DND-41 (cell line): ENCODE data around the gene MMP14.

Source experiments
- EZH2 ChIP-seq: IDR thresholded peaks from 3 replicates; pipeline ENCODE4 v1.6.1; 2012; ENCODE audit warnings: borderline replicate concordance, low read depth, mild to moderate bottlenecking, moderate library complexity, low read length, inconsistent platforms; ENCODE audit not compliant: severe bottlenecking
- TF ChIP-seq, protein P1 (sequence below): IDR thresholded peaks from 2 replicates; pipeline ENCODE4 v1.5.1; 2012; ENCODE audit warnings: borderline replicate concordance, low read length, moderate library complexity, mild to moderate bottlenecking; ENCODE audit not compliant: poor library complexity, severe bottlenecking; ENCODE audit errors: extremely low read depth

DNA sequence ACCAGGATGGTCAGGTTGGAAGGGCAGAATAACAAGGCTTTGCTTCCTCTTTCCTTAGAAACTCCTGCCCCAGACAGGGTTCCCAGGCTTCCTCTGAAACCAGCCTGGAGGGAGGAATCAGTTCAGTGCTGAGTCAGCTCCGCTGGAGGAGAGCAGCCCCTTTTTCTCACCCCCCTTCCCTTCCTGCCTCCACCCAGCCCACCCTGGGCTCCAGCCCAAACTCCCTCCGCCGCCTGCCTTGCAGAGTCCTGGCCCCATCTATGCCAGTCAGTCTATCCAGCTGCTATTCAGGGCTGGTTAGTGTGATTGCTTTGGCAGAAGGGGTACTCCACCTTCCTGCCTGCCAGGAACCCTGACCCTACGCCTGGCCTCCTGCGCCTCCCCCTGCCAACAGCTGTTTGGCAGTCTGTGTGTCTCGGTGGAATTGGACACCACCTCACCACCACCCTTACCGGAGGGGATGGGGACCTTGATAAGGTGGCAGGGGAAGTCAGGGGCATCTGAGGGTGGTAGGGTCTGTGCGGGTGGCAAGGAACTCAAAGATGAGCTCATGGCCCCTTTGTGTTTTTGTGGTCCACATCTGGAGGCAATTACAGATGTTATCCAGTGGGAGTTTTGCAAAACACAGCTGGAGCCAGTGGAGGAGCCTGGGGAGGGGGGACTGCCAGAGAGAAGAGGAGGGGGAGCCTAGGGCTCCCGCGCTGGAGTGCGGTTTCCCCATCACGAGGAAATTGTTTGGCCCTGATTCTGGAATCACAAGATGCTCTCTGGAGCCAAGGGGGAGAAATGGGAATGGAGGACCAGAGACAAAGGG is 12.2 kb downstream of the MMP14 start:
- no peak for TF ChIP-seq EZH2
- TF ChIP-seq, protein P1, sequence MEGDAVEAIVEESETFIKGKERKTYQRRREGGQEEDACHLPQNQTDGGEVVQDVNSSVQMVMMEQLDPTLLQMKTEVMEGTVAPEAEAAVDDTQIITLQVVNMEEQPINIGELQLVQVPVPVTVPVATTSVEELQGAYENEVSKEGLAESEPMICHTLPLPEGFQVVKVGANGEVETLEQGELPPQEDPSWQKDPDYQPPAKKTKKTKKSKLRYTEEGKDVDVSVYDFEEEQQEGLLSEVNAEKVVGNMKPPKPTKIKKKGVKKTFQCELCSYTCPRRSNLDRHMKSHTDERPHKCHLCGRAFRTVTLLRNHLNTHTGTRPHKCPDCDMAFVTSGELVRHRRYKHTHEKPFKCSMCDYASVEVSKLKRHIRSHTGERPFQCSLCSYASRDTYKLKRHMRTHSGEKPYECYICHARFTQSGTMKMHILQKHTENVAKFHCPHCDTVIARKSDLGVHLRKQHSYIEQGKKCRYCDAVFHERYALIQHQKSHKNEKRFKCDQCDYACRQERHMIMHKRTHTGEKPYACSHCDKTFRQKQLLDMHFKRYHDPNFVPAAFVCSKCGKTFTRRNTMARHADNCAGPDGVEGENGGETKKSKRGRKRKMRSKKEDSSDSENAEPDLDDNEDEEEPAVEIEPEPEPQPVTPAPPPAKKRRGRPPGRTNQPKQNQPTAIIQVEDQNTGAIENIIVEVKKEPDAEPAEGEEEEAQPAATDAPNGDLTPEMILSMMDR = no peak
